OCI-M1 (cell line): ENCODE measurements around the gene SHLD2.
"Not testable (repeated sequence)": the region's sequence is repeated elsewhere in the genome, so short reads cannot be mapped to it uniquely, and the experiment has no call there.

Source experiments
- DNase-seq: peaks from one replicate; lab custom pipeline; 2025; lab: John Stamatoyannopoulos, UW

SHLD2 gene, protein sequence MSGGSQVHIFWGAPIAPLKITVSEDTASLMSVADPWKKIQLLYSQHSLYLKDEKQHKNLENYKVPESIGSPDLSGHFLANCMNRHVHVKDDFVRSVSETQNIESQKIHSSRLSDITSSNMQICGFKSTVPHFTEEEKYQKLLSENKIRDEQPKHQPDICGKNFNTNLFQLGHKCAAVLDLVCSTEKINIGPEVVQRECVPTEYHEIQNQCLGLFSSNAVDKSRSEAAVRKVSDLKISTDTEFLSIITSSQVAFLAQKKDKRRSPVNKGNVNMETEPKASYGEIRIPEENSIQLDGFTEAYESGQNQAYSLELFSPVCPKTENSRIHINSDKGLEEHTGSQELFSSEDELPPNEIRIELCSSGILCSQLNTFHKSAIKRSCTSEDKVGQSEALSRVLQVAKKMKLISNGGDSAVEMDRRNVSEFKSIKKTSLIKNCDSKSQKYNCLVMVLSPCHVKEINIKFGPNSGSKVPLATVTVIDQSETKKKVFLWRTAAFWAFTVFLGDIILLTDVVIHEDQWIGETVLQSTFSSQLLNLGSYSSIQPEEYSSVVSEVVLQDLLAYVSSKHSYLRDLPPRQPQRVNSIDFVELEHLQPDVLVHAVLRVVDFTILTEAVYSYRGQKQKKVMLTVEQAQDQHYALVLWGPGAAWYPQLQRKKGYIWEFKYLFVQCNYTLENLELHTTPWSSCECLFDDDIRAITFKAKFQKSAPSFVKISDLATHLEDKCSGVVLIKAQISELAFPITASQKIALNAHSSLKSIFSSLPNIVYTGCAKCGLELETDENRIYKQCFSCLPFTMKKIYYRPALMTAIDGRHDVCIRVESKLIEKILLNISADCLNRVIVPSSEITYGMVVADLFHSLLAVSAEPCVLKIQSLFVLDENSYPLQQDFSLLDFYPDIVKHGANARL

DNA sequence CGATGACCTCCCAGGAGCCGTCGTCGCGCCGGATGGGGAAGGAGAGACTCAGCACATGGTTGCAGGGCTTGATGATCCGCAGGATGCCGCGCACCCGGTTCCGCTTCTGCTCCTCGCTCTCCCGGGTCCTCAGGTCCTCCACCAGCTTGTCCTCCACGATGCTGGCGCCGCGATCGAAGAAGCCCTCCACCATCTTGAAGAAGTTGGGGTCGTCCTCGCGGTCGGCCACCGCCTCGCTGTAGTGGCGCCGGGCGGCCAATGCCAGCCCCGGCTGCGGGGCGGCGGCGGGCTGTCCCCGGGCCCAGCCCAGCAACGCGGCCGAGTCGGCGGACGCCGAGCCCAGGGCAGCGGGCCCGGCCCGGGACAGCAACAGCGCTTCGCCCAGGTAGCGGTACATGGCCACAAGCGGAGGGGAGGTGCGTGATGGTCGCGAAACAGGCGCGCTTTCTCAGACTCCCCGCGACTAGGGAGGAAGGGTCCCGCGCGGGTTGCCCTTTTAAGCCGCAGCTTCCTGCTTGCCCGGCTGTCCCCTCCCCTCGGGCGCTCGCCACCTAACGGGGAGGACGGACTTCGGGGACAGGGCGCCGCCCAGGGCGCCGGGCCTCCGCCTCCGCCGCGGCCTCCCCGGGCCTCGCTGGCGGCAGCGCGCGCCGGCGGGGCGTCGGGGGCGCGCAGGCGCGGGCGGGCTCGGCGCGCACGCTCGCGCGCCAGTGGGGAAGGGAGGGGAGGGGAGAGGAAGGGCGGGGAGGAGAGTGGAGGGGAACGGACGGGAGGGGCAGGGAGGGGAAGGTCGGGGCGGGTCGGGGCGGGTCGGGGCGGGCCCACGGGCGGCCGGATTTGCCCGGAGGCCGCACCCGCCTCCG lies at the start of gene SHLD2, which contains the start of gene GLUD1:
Gene SHLD2 (plus strand): TSS at position 834 of the 863 bp plus-strand sequence. CDS start 56,149 bp downstream, outside the sequence.
Gene GLUD1 (minus strand): TSS at position 471 of the 863 bp plus-strand sequence. CDS start 74 bp downstream, at position 397.
- peak; percentile 96 for DNase-seq

DNA sequence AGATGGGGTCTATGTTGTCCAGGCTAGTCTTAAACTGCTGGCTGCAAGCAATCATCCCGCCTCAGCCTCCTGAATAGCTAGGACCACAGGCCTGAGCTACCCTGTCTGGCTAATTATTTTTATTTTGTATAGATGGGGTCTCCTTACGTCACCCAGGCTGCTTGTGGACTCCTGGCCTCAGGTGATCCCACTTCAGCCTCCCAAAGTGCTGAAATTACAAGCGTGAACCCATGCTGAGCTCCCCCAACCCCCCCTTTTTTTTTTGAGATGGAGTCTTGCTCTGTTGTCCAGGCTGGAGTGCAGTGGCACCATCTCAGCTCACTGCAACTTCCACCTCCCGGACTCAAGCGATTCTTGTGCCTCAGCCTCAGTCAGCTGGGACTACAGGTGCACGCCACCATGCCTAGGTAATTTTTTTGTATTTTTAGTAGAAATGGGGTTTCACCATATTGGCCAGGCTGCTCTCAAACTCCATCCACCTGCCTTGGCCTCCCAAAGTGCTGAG lies 49.5 kb upstream of the SHLD2 start:
- no peak for DNase-seq

DNA sequence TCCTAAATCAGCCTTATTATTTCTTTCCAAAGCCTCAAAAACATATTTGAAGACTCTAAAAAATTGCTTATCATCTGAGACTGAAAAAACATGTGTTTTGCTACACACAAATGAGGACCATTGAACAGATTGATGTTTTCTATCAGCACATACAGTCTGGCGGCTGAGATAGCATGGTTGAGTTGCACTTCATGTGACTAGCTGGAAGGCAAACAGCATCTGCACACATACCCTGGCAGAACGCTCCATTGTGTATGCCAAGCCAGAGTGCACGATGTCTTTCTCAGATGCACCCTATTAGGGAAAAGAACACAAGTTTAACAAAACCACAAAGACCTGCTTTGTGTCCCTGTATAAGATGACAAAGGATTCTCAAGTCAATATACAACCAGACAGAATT lies 41.9 kb upstream of the SHLD2 start:
- no peak for DNase-seq

DNA sequence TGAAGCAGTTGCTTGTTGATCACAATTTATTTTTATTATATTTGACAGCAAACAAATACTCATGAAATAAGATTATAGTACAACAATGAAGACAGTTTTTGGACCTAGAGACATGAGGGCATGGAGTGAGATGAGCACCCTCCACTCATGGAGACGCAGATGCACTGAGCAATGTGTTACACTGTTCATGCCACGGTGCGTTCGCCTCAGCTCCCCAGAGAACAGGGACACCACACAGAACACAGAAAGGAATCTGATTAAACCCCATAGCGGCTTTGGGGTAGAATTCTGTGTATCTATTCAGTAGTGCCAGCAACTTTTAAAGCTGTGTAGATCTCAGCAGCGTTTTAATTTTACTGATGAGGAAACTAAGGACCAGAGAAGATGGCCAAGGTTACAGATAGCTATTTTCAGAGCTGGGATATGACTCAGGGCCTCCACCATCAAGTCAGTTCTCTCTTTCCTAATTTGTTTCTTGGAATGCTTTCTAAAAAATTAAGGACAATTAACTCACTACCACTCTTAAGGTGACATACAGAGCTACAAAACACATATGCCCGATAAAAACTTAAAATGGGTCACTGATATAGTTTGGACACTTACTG lies 41.3 kb upstream of the SHLD2 start:
- no peak for DNase-seq

DNA sequence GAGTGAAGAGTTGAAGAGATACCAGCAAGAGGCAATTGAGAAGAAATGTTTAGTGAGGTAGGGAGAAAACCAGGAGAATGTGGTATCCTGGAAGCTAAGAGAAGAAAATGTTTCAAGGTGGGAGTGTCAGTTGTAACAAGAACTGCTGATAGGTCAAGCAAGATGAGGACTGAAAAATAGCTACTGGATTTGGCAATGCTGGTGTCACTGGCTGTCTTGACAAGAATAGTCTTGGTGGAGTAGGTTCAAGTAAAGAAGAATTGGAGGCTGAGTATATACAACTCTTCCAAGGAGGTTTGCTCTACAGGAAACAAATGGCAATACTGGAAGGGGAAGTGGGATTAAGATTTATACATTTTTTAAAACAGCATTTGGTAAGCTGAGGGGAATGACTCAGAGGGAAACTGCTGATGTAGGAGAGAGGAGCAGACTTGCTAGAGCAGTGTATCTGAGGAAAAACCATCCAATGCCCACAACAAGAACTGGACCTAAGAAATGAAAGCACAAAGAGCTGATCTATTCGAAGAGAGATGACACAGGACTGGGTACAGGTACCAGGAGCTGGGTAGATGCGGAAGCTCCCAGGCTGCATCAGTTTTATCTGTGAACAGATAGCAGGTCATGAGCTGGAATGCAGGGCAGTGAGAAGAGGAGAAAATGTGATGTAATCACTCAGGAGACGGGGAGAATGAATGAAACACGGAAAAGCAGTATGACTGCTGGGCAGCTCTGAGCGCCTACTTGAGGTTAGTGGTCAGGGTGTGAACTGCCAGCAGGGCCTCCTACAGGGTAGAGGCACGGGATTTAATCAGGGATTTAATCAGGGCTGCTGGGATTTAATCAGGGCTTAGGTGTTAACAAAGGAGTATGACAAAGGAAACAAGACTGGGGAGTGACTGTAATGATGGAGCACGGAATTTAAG lies 40.4 kb upstream of the SHLD2 start:
- no peak for DNase-seq

DNA sequence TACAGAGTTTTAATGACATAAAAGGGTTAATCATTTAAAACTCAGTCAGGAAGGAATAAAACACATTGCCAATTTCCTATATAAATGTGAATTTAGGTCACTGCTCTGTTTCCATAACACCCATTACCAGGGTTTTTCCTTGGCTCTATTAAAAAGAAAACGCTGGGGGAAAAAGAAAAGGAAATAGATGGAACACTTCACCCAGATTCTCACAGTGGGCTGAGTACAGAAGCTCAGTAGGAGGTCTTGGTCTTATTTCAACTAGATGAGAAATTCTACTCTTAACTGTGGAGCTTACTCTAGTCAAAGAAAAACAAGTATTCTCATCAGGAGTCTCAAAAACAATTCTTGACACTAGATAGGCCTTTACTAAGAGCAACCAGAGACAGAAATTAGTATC lies 36.8 kb upstream of the SHLD2 start:
- DNase-seq = no peak

DNA sequence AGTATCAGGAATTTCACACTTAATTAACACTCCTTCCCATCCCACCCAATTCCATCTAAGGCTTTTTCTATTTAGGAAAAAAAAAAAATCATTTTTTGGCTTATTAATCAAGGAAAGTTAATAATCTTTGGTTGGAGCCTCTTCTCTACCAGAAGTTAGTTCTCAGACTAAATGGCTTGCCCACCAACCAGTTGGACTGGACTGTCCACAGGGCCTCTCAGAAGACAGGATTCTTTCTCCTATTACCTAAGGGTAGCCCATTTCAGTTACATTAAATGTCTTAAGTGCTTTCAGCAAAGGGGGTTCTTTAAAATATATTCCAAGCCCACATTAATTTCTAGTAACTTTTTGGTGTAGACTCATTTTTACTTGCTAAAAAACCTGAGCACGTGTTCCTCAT lies 35.6 kb upstream of the SHLD2 start:
- no peak for DNase-seq

DNA sequence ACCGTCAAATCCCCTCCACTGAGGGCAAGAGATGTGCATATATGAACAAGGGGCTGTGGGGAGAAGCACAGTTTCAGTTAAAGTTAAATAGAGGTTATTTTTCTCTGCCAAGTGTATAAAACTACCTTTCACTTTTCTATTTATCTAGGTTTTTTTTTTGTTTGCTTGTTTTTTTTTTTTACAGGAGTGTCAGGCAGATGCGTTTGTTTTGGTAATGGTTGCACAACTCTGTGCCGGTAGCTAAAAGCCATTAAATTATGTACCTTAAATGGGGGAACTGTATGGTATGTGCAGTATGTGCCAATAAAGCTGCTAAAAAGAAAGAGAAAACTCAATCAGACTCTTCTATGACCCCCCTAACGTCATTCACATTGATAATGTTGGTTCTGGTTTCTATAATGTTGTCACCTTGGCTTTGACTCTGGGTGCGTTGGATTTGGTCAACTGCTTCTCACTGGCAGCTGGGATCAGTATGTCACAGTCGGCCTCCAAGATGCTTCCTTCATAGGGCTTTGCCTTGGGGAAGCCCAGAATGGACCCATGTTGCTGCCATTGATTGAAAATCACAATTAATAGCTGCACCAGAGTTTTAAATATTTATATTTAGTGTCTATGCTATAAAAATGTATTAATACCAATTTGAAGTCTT lies 34.6 kb upstream of the SHLD2 start:
- no peak for DNase-seq

DNA sequence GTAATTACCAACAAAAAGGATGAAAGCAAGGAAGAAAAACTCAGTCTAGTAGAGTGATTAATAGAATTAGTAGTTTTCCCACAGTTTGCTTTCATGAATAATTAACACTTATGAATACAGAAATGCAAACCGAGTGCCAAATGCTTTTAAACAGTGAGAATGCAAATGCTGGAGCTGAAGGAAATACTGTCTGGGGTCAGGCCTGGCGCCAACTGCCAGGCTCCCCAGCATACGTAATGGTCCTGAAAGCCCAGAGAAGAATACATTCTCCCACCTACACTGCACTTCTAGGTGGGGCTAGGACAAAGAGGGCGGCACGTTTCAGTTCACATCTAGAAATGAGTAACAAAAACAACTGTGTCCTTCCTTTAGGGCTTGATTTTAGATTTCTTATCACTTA lies 30.4 kb upstream of the SHLD2 start:
- no peak for DNase-seq

DNA sequence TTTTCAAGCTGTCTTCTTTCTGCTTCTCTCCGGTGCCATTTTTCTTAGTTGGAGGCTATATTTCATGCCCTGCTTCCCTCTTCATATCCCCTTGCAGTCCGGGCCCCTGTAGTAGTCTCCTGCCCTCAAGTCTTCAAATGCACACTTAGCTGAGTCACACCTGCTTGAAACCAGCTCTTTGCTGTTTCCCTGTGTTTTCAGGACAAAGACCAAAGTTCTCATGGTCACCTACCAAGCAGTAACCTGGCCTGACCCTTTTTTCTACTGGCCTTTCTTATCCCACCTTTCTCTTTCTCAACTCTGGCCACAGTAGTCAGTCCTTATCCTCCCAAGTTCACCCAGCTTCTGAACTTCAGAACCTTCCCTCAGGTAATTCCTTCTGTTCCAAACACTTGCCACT lies 28.8 kb upstream of the SHLD2 start:
- DNase-seq = no peak

DNA sequence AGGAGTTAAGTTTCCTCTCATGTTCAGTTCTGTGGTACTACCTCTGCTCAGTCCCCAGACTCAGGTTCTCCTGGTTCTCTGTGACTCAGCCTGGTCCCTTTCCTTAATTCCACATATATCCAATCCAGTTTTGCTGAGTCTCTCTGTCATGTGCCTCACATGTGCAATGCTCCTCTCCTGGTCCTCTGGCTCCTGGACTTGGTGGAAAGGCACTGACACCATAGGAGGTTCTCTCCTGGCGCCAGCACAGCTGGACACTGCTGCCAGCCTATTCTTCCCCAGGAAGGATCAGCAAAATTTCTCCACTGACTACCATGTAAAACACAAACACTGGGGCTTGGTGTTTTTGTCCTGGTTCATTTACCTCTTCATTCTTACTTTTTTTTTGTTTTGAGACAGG lies 28.1 kb upstream of the SHLD2 start:
- no peak for DNase-seq

DNA sequence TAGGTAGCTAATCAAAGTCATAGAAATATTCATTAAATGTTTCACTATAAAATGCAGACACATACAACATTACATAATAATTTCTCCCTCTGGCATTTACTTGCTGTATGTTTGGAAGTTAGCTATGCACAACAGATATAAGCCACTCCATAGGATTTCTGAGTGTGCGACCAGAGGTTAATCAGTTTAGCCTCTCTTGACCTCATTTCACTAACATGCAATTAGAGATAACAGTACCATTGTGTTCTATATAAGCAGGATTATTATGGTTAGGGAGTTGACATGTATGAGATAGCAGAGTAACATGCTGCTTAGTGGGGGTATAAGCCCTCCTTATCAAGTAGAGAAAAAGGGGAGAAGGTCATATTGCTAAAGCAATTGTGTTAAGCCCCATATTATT lies 26.7 kb upstream of the SHLD2 start:
- no peak for DNase-seq

DNA sequence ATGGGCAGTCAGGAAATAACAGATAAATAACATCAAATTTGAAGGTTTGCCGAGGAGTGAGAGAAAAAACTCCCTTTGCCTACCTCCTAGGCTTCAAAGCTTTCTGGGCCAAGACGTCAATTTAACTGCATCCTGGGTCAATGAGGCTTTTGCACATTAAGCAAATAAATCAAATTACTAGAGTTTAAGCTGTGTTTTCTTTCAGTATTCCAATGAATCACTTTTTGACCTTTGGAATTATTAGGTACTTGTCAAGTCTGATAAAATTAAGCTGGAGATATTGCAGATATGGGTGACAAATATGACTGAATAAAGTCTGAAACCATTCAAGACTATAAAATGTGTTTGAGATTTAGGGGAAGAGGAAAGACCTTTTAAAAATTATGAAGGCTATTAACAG lies 22.6 kb upstream of the SHLD2 start:
- no peak for DNase-seq

DNA sequence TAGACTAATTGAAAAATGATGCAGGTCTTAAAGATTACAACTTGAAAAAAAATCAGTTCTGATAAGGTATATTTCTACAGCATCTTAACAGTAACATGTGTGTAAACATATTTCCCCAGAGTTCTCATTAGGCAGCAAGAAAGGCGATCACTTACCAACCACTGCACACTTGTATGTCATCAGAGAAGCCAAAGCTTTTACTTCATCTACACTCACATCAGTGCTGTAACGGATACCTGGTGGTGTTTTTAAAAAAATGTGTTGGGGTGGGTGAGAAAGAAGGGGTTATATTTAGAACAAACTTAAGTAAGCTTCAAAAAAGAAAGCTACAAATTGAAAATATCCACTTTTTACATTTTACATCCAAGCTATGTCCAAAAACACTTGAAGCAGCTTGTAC lies 18.6 kb upstream of the SHLD2 start:
- not testable (repeated sequence) for DNase-seq

DNA sequence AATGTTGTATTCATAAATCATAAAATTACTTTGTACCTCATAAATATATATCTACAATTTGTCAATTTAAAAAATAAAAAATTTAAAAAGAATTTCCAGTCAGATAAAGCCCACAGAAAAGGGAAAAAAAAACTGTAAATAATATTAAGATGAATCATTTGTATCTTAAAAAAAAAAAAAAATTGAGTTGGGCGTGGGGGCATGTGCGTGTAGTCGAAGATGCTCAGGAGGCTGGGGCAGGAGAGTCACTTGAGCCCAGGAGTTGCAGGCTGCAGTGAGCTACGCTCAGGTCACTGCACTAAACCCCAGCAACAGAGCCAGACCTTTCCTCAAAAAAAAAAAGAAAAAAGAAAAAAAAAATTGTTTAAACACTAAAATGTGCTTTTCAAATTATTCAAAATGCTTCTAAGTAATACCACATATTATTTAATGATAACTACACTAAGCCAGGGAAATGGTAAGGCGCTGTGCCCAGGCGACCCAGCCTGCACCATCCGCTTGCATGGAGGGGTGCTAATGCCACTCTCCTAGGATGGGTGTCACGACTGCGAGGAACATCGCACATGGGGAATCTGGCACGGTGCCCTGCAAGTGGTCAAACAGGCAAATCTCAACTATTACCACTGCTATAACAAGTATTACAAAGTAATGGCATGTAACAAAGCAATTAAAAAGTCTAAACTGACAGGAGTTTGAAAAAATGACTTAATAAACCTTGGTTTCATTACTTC lies 15.7 kb upstream of the SHLD2 start:
- DNase-seq = no peak

DNA sequence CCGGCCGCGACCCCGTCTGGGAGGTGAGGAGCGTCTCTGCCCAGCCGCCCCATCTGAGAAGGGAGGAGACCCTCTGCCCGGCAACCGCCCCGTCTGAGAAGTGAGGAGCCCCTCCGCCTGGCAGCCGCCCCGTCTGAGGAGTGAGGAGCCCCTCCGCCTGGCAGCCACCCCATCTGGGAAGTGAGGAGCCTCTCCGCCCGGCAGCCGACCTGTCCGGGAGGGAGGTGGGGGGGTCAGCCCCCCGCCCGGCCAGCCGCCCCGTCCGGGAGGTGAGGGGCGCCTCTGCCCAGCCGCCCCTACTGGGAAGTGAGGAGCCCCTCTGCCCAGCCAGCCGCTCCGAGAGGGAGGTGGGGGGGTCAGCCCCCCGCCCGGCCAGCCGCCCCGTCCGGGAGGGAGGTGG lies 14.4 kb upstream of the SHLD2 start:
- not testable (repeated sequence) for DNase-seq

DNA sequence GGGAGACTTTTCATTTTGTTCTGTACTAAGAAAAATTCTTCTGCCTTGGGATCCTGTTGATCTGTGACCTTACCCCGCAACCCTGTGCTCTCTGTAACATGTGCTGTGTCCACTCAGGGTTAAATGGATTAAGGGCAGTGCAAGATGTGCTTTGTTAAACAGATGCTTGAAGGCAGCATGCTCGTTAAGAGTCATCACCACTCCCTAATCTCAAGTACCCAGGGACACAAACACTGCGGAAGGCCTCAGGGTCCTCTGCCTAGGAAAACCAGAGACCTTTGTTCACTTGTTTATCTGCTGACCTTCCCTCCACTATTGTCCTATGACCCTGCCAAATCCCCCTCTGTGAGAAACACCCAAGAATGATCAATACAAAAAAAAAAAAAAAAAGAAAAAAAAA lies 13.4 kb upstream of the SHLD2 start:
- not testable (repeated sequence) for DNase-seq

DNA sequence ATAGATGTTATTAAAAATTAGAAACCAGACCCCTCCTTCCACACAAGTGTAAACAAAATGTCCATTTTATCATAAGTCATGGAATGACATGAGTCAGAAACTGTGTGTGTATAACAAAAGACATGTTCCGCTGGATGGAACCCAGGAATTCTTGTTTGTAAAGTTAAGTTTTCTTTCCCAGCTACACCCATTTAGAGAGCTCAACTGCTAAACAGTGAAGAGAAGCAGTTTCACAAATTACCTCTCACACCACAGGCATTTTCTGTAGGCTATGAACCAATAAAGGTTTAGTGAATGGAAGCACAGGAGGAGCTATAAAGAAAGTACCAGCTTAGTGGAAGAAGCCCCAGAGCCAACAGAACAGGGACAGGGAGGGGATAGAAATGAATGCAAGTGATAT lies 12.8 kb upstream of the SHLD2 start:
- DNase-seq = not testable (repeated sequence)
